Liver (tissue), 3 donors: ENCODE measurements around the gene UBR1.

Source experiments
- EGR1 ChIP-seq, 2 donors: IDR thresholded peaks; 2 replicates each; pipeline ENCODE4 v1.6.1; 2016 to 2018; ENCODE audit warnings: antibody characterized with exemption in 2 of 2, low read depth in 2 of 2
- FOXA1 ChIP-seq: IDR thresholded peaks from 2 replicates; pipeline ENCODE4 v1.6.1; 2016; ENCODE audit warnings: antibody characterized with exemption
- GABPA ChIP-seq, 2 donors: IDR thresholded peaks in 1 of 2; conservative IDR thresholded peaks in 1 of 2; 2 replicates each; pipeline ENCODE4 v1.6.1; 2016; ENCODE audit warnings: antibody characterized with exemption in 2 of 2, mild to moderate bottlenecking in 1 of 2, moderate library complexity in 1 of 2
- HNF4G ChIP-seq: IDR thresholded peaks from 2 replicates; pipeline ENCODE4 v1.6.1; 2016; ENCODE audit warnings: antibody characterized with exemption
- JUND ChIP-seq, 2 donors: IDR thresholded peaks; 2 replicates each; pipeline ENCODE4 v1.6.1; 2016; ENCODE audit warnings: antibody characterized with exemption in 2 of 2
- RXRA ChIP-seq, 2 donors: IDR thresholded peaks; 2 replicates each; pipeline ENCODE4 v1.6.1; 2017 to 2018; ENCODE audit warnings: antibody characterized with exemption in 2 of 2, mild to moderate bottlenecking in 1 of 2
- SP1 ChIP-seq: IDR thresholded peaks from 2 replicates; pipeline ENCODE4 v1.6.1; 2018; ENCODE audit warnings: antibody characterized with exemption, mild to moderate bottlenecking
- TAF1 ChIP-seq: conservative IDR thresholded peaks from 2 replicates; pipeline ENCODE4 v1.6.1; 2016; ENCODE audit warnings: antibody characterized with exemption, mild to moderate bottlenecking
- YY1 ChIP-seq: IDR thresholded peaks from 2 replicates; pipeline ENCODE4 v1.6.1; 2016; ENCODE audit warnings: antibody characterized with exemption, mild to moderate bottlenecking
- TF ChIP-seq, protein P1 (sequence below): IDR thresholded peaks from 2 replicates; pipeline ENCODE4 v1.6.1; 2016; ENCODE audit warnings: antibody characterized with exemption, mild to moderate bottlenecking
- TF ChIP-seq, protein P2 (sequence below): fragments of 150-350 bp; IDR thresholded peaks from 2 replicates; pipeline ENCODE4 v1.5.1; 2017; ENCODE audit warnings: improper control_type of control experiment, low read depth, low read length; ENCODE audit not compliant: missing input control
- TF ChIP-seq, protein P3 (sequence below): IDR thresholded peaks from 2 replicates; pipeline ENCODE4 v1.6.1; 2016; ENCODE audit warnings: antibody characterized with exemption
- TF ChIP-seq, protein P4 (sequence below): IDR thresholded peaks from 2 replicates; pipeline ENCODE4 v1.6.1; 2016; ENCODE audit warnings: antibody characterized with exemption
- donor health status: healthy.
- donor health status: healthy.

DNA sequence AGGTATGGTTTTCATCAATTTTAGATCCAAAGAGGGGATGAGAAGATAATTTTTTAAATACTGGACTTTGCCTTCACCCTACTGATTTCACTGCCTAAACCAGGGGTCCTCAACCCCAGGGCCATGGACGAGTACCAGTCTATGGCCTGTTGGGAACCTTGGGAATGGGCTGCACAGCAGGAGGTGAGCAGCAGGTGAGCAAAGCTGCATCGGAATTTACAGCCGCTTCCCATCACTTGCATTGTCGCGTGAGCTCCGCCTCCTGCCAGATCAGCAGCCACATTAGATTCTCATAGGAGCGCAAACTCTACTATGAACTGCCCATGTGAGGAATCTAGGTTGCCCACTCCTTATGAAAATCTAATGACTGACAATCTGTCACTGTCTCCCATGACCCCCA lies 109.0 kb downstream of the UBR1 start:
- TF ChIP-seq, protein P1, sequence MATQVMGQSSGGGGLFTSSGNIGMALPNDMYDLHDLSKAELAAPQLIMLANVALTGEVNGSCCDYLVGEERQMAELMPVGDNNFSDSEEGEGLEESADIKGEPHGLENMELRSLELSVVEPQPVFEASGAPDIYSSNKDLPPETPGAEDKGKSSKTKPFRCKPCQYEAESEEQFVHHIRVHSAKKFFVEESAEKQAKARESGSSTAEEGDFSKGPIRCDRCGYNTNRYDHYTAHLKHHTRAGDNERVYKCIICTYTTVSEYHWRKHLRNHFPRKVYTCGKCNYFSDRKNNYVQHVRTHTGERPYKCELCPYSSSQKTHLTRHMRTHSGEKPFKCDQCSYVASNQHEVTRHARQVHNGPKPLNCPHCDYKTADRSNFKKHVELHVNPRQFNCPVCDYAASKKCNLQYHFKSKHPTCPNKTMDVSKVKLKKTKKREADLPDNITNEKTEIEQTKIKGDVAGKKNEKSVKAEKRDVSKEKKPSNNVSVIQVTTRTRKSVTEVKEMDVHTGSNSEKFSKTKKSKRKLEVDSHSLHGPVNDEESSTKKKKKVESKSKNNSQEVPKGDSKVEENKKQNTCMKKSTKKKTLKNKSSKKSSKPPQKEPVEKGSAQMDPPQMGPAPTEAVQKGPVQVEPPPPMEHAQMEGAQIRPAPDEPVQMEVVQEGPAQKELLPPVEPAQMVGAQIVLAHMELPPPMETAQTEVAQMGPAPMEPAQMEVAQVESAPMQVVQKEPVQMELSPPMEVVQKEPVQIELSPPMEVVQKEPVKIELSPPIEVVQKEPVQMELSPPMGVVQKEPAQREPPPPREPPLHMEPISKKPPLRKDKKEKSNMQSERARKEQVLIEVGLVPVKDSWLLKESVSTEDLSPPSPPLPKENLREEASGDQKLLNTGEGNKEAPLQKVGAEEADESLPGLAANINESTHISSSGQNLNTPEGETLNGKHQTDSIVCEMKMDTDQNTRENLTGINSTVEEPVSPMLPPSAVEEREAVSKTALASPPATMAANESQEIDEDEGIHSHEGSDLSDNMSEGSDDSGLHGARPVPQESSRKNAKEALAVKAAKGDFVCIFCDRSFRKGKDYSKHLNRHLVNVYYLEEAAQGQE, result no peak
- TF ChIP-seq HNF4G (no peak), FOXA1 (no peak), JUND (IDR thresholded peaks at IDR 0.05) (no peak), TAF1 (no peak), YY1 (no peak), EGR1 (IDR thresholded peaks at IDR 0.05; ENCODE audit: low read depth in 2 of 2) (no peak), GABPA (IDR thresholded peaks at IDR 0.05 in 1 of 2, conservative IDR thresholded peaks at IDR 0.05 in 1 of 2) (no peak), SP1 (no peak), RXRA (IDR thresholded peaks at IDR 0.05) (no peak)
- TF ChIP-seq, protein P2, sequence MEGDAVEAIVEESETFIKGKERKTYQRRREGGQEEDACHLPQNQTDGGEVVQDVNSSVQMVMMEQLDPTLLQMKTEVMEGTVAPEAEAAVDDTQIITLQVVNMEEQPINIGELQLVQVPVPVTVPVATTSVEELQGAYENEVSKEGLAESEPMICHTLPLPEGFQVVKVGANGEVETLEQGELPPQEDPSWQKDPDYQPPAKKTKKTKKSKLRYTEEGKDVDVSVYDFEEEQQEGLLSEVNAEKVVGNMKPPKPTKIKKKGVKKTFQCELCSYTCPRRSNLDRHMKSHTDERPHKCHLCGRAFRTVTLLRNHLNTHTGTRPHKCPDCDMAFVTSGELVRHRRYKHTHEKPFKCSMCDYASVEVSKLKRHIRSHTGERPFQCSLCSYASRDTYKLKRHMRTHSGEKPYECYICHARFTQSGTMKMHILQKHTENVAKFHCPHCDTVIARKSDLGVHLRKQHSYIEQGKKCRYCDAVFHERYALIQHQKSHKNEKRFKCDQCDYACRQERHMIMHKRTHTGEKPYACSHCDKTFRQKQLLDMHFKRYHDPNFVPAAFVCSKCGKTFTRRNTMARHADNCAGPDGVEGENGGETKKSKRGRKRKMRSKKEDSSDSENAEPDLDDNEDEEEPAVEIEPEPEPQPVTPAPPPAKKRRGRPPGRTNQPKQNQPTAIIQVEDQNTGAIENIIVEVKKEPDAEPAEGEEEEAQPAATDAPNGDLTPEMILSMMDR, result no peak
- TF ChIP-seq, protein P3, sequence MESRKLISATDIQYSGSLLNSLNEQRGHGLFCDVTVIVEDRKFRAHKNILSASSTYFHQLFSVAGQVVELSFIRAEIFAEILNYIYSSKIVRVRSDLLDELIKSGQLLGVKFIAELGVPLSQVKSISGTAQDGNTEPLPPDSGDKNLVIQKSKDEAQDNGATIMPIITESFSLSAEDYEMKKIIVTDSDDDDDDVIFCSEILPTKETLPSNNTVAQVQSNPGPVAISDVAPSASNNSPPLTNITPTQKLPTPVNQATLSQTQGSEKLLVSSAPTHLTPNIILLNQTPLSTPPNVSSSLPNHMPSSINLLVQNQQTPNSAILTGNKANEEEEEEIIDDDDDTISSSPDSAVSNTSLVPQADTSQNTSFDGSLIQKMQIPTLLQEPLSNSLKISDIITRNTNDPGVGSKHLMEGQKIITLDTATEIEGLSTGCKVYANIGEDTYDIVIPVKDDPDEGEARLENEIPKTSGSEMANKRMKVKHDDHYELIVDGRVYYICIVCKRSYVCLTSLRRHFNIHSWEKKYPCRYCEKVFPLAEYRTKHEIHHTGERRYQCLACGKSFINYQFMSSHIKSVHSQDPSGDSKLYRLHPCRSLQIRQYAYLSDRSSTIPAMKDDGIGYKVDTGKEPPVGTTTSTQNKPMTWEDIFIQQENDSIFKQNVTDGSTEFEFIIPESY, result no peak
- TF ChIP-seq, protein P4, sequence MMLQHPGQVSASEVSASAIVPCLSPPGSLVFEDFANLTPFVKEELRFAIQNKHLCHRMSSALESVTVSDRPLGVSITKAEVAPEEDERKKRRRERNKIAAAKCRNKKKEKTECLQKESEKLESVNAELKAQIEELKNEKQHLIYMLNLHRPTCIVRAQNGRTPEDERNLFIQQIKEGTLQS, result no peak
